ENCODE data around the gene ABCG5. TPM values are rescaled to one million over a fixed set of nuclear protein-coding genes. Genes with fewer than 3 reads are reported as not detected.

The ABCG5 gene
- total RNA-seq, 1 experiment from 2014 or later, result not detected

DNA sequence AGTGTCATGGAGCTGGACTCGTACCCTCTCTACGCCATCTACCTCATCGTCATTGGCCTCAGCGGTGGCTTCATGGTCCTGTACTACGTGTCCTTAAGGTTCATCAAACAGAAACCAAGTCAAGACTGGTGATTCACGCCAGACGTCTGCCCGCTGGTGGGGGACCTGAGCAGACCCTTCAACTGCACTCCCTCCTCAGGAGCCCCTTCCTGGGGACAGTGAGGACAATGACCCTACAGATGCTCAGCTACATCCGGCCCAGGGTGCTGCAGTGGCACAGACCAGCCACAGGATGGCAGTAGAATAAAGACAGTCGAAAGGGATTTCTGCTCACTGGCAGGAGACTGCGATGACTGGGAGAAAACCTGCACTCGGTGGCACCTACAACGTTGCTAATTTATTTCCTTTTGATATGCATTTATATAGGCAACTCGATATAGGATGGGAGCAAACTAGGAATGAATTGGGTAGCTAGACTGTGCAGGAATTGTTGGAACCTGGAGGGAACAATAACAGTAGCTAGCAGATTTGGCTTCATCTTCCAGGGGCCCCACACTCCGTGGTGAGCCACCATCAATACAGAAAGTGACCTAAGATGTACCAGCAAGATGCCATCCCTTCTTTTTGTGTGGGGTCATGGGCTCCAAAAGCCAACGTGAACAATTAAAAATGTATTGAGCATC lies 39.3 kb upstream of the ABCG5 start:
- no peak overlapping the region for H3K27ac Mint-ChIP-seq (ENCODE audit: low read depth, unreplicated experiment)
- ChIA-PET POLR2A (interaction anchor here (0.5 to 1.2 kb wide), 3 partner anchors 33 to 992 kb away, joined by 3 to 5 read pairs (median 4); no protein-coding TSS in a partner anchor), CTCF (interaction anchor here (0.5 to 1.3 kb wide), 21 partner anchors 11 to 272 kb away, joined by 3 to 14 read pairs (median 3); no protein-coding TSS in a partner anchor)
- H3K36me3 Mint-ChIP-seq (ENCODE audit: insufficient read depth, unreplicated experiment), result peaks cover 7% of the 10 kb centered on the region
- no peaks in the 10 kb centered on the region for H3K9me3 Mint-ChIP-seq (ENCODE audit: unreplicated experiment)
- no peak overlapping the region for H3K4me3 Mint-ChIP-seq (ENCODE audit: unreplicated experiment)
- TF ChIP-seq, protein P1, sequence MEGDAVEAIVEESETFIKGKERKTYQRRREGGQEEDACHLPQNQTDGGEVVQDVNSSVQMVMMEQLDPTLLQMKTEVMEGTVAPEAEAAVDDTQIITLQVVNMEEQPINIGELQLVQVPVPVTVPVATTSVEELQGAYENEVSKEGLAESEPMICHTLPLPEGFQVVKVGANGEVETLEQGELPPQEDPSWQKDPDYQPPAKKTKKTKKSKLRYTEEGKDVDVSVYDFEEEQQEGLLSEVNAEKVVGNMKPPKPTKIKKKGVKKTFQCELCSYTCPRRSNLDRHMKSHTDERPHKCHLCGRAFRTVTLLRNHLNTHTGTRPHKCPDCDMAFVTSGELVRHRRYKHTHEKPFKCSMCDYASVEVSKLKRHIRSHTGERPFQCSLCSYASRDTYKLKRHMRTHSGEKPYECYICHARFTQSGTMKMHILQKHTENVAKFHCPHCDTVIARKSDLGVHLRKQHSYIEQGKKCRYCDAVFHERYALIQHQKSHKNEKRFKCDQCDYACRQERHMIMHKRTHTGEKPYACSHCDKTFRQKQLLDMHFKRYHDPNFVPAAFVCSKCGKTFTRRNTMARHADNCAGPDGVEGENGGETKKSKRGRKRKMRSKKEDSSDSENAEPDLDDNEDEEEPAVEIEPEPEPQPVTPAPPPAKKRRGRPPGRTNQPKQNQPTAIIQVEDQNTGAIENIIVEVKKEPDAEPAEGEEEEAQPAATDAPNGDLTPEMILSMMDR (IDR thresholded peaks at IDR 0.05; ENCODE audit: unreplicated experiment), result peak; percentile 82
- DNase-seq (ENCODE audit: unreplicated experiment), result peak; percentile 69
- no TSS peak for BruUV-seq (replicated peaks)
- intact Hi-C loops (cut with micrococcal nuclease), result loop anchor here (2.0 kb wide), 1 partner anchor 265 kb away; no protein-coding TSS in a partner anchor
- peaks cover 6% of the 10 kb centered on the region for H3K4me1 Mint-ChIP-seq (ENCODE audit: insufficient read depth, unreplicated experiment)
- peaks cover under 1% of the 10 kb centered on the region for H3K27me3 Mint-ChIP-seq (ENCODE audit: insufficient read depth, unreplicated experiment)

DNA sequence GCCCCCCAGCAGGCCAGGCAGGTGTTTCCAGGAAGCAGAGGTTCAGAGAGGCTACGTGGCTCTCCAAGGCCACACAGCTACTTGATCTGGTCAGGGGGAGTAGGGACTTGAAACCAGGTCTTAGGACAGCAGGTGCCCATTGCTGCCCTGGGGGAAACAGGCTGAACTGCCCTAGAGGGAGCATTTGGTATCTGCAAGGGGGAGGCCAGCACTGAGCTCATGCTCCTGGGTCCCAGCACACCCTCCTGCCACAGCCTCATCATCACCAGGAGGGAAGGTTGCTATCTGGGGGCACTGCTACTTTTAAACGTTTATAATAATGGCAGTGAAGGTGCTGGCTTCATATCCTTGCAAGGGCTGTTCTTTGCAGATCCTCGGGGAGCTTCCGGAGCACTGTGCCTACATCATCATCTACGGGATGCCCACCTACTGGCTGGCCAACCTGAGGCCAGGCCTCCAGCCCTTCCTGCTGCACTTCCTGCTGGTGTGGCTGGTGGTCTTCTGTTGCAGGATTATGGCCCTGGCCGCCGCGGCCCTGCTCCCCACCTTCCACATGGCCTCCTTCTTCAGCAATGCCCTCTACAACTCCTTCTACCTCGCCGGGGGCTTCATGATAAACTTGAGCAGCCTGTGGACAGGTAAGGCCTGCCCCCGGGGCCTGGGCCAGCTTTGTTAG lies 36.3 kb upstream of the ABCG5 start:
- Mint-ChIP-seq H3K27ac (ENCODE audit: low read depth, unreplicated experiment) (no peak overlapping the region), H3K4me3 (ENCODE audit: unreplicated experiment) (no peak overlapping the region), H3K4me1 (ENCODE audit: insufficient read depth, unreplicated experiment) (no peaks in the 10 kb centered on the region), H3K9me3 (ENCODE audit: unreplicated experiment) (no peaks in the 10 kb centered on the region), H3K27me3 (ENCODE audit: insufficient read depth, unreplicated experiment) (peaks cover 31% of the 10 kb centered on the region), H3K36me3 (ENCODE audit: insufficient read depth, unreplicated experiment) (no peaks in the 10 kb centered on the region)
- no TSS peak for BruUV-seq (replicated peaks)
- ChIA-PET CTCF (interaction anchor here (0.7 kb wide), 1 partner anchor 320 kb away, joined by 3 read pairs; no protein-coding TSS in a partner anchor), POLR2A (interaction anchor here (0.8 kb wide), 1 partner anchor 13 kb away, joined by 3 read pairs; no protein-coding TSS in a partner anchor)
- TF ChIP-seq, protein P1 (IDR thresholded peaks at IDR 0.05; ENCODE audit: unreplicated experiment), result no peak
- DNase-seq (ENCODE audit: unreplicated experiment), result no peak
- intact Hi-C loops (cut with micrococcal nuclease), result no loop called here

DNA sequence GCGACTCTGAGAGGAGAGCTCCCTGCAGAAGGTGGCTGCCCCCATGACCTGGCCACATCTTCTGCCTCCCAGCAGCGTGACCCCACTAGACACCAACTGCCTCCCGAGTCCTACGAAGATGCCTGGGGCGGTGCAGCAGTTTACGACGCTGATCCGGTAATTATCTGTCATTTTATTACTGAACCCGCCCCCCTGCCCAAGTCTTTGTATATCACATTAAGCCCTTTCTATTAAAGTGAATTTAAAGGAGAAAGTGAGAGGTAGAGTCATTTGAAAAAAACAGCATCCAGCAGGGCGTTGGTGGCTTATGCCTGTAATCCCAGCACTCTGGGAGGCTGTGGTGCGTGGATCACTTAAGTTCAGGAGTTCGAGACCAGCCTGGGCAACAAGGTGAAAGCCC lies 33.5 kb upstream of the ABCG5 start:
- CTCF ChIA-PET, result no interaction called here
- POLR2A ChIA-PET, result no interaction called here
- intact Hi-C loops (cut with micrococcal nuclease), result no loop called here
- no peaks in the 10 kb centered on the region for H3K36me3 Mint-ChIP-seq (ENCODE audit: insufficient read depth, unreplicated experiment)
- H3K27me3 Mint-ChIP-seq (ENCODE audit: insufficient read depth, unreplicated experiment), result peaks cover 58% of the 10 kb centered on the region
- BruUV-seq (replicated peaks), result no TSS peak
- TF ChIP-seq, protein P1 (IDR thresholded peaks at IDR 0.05; ENCODE audit: unreplicated experiment), result no peak
- H3K27ac Mint-ChIP-seq (ENCODE audit: low read depth, unreplicated experiment), result no peak overlapping the region
- no peaks in the 10 kb centered on the region for H3K9me3 Mint-ChIP-seq (ENCODE audit: unreplicated experiment)
- no peak for DNase-seq (ENCODE audit: unreplicated experiment)
- H3K4me1 Mint-ChIP-seq (ENCODE audit: insufficient read depth, unreplicated experiment), result no peaks in the 10 kb centered on the region
- H3K4me3 Mint-ChIP-seq (ENCODE audit: unreplicated experiment), result no peak overlapping the region

DNA sequence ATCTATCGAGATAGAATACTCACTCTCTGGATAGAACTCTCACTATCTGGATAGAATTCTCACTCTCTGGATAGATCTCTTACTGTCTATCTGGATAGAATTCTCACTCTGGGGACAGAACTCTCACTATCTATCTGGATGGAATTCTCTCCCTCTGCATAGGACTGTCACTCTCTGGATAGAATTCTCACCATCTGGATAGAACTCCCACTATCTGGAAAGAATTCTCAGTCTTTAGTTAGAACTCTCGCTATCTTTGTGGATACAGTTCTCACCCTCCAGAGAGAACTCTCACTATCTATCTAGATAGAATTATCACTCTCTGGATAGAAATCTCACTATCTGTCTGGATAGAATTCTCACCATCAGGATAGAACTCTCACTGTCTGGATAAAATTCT lies 16.7 kb upstream of the ABCG5 start:
- Mint-ChIP-seq H3K4me1 (ENCODE audit: insufficient read depth, unreplicated experiment) (no peaks in the 10 kb centered on the region), H3K27ac (ENCODE audit: low read depth, unreplicated experiment) (no peak overlapping the region)
- POLR2A ChIA-PET, result no interaction called here

More for the DNA sequence above, 16.7 kb upstream of the ABCG5 start:
- Mint-ChIP-seq H3K4me3 (ENCODE audit: unreplicated experiment) (no peak overlapping the region), H3K9me3 (ENCODE audit: unreplicated experiment) (no peaks in the 10 kb centered on the region), H3K27me3 (ENCODE audit: insufficient read depth, unreplicated experiment) (peaks cover 87% of the 10 kb centered on the region), H3K36me3 (ENCODE audit: insufficient read depth, unreplicated experiment) (no peaks in the 10 kb centered on the region)
- CTCF ChIA-PET, result no interaction called here
- TF ChIP-seq, protein P1 (IDR thresholded peaks at IDR 0.05; ENCODE audit: unreplicated experiment), result no peak
- DNase-seq (ENCODE audit: unreplicated experiment), result no peak
- no TSS peak for BruUV-seq (replicated peaks)
- intact Hi-C loops (cut with micrococcal nuclease), result no loop called here

Measured in MCF 10A (cell line).